GM18517 (cell line): ENCODE results near the gene SMARCC1.
"Not testable (repeated sequence)": the region's sequence is repeated elsewhere in the genome, so short reads cannot be mapped to it uniquely, and the experiment has no call there.

ENCODE experiments used
- ATAC-seq: cut with Tn5 transposase; IDR thresholded peaks from one replicate; pipeline ENCODE4 v1.9.1; 2021; ENCODE audit warnings: mild to moderate bottlenecking, moderate library complexity; ENCODE audit not compliant: unreplicated experiment

Gene SMARCC1

DNA sequence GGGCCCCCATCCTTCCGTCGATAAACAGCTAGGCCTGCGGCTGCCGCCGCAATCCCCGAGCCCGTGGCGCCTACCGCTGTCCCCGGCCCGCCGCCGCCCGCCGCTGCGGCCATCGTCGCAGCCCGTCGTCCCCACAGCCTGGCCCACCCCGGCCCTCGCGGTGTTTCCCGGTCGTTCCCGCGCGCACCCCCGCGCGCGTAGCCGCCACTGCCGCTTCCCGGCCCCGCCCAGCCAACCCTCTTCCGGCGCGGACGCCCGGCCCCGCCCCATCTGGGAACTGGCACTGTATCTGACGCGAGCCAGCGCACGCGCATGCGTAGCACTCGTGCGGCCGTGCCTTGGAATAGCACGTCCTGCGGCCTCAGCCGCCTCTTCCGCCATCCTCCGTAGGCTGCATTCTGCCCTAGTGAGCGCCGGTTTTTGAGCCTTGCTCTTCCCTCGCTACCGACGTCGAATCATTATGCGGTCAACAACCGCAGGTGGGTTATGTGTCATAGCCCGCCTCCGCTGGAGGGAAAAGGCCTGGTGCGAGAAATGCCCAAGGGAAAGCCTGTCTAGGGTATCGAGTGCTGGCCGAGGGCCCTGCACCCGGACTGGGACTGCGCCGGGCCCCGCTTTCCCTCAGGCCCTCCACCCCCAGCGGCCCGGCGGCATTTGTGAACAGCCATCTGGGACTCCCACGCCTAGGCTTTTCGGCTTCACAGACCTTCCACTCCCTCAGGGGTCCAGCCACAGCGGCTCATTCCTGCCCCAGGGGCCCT is at the start of gene SMARCC1:
Gene SMARCC1 (minus strand): TSS at position 209 of the 761 bp plus-strand sequence. CDS start 96 bp downstream, at position 113.
- peak; percentile 76 for ATAC-seq

DNA sequence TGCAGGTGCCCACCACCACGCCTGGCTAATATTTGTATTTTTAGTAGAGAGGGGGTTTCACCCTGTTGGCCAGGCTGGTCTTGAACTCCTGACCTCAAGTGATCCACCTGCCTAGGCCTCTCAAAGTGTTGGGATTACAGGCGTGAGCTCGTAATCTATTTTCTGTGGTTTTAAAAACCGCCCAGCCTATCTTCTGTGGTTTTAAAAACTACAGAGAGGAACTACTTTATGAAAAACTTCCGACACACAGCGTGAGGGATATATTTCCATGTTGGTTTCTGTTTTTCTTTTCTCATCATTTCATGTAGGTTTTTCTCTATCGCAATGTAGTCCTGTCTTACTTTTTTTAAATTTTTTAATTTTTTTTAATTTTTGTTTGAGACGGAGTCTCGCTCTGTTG is 47.8 kb upstream of the SMARCC1 start:
- not testable (repeated sequence) for ATAC-seq

DNA sequence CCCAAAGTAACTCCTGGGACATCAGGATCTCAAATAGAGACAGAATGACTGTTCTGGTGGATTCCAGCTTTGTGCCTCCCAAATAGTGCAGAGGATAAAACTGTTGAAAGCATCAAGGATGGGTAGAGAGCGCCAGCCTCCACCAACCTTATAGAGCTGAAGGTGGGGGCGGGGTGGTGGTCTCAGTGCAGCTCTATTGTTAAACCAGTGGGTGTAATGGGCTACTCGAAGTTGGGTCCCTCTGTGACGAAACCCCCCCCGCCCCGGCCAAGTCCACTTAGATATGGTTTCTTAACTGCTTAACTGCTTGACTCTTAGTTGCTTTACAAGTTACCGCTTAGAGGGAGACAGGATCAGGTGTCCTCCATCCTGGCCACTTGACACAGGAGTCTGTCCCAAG is 43.9 kb upstream of the SMARCC1 start:
- no peak for ATAC-seq

DNA sequence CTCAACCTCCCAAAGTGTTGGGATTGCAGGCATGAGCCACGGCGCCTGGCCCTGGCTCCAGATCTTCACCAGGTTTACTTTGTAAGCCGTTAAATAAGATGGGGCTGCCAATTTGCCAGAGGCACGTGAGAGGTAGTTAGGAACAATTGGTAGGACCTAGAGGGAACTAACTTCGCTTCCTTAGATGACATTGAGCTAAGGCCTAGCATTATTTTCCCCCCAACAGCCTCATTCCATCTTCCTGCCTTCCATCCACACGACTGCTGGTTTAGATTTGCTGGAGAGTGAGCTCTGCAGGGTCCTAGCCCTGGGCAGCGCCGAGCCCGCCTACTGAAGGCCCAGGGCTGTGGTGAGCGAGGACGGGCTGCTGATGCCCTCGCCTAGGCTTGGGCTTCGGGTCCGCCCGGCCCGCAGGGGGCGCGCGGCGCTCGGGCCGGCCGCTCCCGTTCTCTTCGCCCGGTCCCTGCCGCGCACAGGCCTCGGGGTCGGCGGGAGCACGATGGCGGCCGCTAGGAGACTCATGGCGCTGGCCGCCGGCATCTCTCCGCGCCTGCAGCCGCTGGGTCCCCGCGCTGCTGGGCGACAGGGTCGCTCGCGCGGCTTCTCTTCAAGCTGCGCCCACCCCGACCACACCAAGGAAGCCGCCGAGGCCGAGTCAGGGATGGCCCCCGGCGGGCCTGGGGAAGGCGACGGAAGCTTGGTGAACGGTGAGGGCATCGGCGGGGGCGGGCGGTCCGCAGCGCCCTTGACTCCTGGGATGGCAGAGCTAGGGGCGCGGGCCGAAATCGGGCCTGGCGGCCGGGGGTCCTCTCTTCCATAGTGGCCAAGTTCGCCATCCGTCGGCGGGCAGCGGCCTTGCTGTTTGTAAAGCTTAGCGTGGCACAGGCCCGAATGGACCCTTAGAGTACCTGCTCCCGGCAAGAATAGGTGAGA is 43.1 kb upstream of the SMARCC1 start:
- ATAC-seq: peak; percentile 79

DNA sequence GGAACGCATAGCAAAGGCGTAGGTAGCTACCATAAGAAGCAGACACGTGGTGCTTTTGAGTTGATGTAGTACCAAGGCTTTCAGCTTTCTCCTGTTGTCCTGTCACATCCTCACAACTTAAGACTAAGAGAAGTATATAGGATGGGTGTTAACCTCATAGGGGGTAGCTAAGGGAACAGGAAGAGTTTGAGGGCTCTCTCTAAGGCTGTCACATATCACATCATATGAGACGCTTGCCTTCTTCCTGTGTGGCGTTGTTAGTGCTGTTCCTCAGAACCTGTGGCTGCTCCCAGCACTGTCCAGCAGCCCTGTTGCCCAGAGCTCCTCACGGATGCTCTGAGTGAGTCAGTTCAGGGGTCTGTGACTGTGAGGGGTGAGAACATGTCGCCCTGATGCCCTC is 35.9 kb upstream of the SMARCC1 start:
- ATAC-seq: no peak

DNA sequence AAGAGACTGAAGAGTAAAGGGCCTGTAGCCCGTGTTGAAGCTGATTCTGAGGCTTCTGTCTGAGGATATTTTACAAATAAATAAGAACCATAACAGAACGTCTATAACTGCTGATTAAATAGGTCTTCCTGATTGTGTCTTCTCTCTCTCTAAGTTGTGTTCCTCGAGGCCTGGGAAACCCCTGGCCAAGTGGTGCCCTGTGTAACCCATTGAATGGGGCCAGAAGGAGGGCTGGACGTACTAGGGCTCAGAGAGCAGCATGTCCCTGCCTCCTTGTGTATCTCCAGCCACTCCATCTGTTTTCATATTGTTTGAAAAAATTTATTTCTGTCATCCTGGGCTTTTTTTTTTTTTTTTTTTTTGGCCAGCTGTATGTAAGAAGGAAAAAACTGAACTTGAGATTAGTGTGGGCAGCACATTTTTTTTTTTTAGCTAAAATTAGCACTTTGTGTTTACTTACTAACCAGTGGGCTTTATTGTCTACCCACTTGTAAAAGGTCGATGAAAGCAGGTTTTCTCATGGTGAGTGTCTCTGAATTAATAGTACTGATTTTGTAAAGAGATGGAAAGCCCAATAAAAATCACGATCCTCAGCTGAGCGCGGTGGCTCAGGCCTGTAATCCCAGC is 32.0 kb upstream of the SMARCC1 start:
- ATAC-seq: no peak

DNA sequence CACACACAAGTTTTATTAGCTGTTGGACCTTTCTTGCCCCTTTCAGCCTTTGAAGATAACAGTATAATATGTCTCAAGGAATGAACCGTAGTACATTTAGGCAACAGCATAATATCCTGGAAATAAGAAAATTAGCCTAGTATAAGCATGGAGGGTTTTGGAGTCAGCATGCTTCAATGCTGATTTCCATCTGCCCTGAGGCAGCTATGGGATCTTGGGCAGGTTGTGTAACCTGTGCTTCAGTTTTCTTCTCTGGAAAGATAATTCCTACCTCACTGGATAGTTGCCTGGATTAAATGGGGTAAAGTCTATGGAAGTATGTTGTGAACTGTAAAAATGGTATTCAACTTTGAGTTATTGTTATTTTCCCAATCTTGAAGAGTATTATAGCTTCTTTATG is 22.9 kb upstream of the SMARCC1 start:
- no peak for ATAC-seq

DNA sequence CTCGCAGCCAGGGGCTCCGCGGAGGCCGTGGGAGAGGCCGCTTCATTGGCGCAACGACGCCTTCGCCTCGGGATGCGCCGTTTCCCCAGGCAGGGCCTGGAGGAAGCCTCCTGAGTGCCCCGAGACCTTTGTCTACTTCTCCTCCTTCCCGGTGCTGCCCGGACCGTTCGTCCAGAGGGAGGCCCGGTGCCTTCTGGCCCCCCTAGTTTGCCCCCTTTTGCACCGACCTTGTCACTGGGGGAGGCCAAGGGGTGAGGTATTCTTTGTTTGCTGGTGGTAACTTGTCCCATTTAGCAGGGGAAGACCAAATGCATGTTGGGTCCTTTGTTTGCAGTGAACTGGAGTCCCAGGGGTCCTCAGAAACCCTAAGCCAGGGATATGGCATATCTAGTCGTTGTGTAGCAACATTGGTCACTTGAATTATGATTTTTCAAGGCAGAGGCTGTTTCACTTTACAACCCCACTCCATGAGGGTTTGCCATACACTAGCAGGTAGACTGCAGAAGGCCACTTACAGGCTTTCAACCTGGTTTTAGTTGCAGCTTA is 21.9 kb upstream of the SMARCC1 start:
- no peak for ATAC-seq

DNA sequence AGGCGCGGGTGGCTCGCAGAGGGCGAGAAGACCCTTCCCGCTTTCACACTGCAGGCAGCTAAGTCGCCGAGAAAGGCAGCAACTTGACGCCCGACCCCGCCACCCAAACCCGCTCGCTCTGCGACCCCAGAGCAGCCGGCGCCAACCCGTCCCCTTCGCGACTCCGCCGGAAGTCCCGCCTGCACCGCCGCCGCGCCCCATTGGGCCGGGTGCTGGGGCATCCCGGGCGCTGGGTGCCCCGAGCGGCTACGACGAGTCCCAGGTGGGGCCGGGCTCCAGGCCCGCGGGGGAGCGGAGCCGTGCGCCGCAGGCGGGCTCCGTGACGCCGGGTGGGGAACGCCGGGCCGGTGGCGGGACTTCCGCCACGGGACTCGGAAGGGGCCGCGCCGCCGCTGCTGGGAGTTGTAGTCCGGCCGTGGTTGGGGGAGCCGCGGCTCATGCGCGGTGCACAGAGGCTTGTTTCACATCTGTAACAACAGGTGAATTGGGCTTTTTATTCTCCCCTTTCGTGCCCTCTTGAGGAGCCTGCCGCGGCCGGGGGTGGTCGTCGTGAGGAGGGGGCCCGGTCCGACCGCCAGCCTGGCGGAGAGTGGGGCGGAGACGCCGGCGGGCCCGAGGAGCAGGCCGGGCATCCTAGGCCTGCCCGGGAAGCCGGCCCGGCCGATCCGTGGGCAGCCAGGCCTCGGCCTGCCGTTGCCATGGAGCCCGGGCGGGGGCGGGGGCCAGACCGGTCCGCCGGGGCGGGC is 21.2 kb upstream of the SMARCC1 start, which contains the start of gene DHX30:
Gene DHX30 (plus strand): TSS at position 405 of the 746 bp plus-strand sequence. CDS start 7,546 bp downstream, outside the sequence.
- peak; percentile 84 for ATAC-seq

DNA sequence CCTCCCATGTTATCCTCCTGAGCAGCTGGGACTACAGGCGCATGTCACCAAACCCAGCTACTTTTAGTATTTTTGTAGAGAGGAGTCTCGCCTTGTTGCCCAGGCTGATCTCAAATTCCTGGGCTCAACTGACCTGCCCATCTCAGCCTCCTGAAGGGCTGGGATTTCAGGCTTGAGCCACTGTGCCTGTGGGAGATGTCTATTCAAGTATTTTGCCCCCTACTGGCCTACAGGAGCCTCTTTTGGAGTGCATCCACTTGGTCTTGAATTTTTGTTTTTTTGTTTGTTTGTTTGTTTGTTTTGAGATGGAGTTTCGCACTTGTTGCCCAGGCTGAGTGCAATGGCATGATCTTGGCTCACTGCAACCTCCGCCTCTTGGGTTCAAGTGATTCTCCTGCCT is 18.0 kb upstream of the SMARCC1 start:
- no peak for ATAC-seq

DNA sequence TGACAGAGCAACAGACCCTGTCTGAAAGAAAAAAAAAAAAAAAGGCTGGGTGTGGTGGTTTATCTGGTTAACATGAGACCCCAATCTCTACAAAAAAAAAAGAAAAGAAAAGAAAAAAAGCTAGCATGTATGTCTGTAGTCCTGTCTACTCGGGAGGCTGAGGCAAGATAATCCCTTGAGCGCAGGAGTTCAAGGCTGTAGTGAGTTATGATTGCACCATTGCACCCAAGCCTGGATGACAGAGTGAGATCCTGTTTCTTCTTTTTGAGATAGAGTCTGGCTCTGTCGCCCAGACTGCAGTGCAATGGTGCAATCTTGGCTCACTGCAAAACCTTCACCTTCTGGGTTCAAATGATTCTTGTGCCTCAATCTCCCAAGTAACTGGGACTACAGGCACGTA is 12.9 kb upstream of the SMARCC1 start:
- no peak for ATAC-seq

DNA sequence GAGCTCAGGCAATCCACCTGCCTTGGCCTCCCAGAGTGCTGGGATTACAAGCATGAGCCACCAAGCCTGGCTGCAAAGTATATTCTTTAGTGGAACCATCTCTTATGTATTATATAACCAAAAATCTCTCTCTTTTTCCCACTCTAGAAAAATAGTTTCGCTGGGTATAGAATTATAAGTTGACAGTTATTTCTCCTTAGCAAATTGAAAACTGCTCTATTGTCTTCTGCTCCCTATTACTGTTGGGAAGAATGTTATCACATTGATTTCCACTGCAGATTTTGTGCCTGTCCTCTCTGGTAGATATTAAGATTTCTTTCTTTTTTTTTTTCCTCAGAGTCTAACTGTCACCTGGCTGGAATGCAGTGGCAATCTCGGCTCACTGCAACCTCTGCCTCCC is 11.0 kb upstream of the SMARCC1 start:
- ATAC-seq: no peak

DNA sequence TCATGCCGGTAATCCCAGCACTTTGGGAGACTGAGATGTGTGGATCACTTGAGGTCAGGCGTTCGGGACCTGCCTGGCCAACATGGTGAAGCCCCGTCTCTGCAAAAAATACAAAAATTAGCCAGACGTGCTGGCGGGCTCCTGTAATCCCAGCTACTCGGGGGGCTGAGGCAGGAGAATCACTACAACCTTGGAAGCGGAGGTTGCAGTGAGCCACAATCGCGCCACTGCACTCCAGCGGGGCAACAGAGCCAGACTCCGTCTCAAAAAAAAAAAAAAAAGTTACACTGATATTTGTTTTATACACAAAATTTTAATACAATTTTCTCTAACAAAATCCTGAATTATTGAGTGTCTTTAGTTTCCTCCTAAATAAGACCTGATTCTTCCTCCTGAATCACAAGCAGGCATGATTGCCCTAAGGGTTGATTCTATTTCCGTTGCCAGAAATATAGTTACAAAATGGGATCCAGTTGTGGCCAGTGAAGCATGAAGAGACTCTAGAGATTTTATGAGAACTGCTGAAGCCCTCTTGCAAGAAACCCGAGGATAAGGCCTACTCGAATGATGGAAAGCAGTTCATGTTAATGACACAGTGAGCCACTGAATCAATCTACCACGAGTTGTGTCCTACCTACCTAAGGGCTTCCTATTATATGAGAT is 9.6 kb upstream of the SMARCC1 start:
- no peak for ATAC-seq

DNA sequence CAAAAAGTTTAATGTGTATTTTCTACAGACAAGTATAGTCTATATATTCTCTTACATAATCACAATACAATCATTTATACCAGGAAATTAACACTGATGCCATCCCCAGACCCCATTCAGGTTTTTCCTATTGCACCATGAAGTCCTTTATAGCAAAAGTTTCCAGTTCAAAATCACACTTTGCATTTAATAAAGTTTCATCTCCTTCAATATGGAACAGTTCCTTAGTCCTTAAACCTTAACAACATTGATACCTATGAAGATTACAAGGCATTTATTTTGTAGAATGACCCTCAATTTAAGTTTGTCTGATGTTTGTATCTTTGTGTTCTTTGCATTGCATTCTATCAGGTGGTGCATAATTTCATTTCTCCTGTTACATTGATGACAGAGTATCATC is 2.0 kb upstream of the SMARCC1 start:
- no peak for ATAC-seq

DNA sequence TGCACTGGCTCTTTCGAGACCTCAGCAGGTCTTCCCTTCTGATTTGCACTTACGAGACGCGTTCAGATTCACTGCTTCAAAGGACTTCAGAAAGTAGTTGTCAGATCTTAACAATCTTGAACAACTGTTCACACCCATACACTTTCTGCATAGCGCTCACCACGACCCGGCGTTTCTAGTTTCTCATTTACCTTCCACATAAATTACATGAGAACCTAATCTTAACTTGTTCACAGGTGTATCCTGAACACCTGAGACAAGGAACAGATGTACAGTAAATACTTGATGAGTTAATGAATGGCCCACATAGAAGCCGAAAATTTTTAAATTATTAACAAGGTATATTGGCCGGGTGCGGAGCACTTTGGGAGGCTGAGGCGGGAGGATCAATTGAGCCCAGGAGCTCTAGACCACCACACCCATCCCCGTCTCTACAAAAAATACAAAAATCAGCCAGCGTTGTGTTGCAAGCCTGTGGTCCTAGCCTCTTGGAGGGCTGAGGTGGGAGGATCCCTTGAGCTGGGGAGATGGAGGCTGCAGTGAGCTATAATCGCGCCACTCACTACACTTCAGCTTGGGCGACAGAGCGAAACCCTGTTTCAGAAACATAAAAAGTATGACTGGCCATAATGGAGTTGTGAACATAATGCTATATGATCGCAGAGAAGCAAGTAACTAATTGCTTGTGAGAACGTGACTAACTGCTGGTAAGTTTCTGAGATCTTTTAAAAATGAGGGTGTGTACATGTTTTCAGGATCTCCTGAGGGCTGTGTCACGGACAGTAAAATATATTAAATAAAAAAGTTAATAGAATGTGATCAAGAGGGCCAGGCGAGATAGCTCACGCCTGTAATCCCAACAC is 984 bp upstream of the SMARCC1 start:
- no peak for ATAC-seq

DNA sequence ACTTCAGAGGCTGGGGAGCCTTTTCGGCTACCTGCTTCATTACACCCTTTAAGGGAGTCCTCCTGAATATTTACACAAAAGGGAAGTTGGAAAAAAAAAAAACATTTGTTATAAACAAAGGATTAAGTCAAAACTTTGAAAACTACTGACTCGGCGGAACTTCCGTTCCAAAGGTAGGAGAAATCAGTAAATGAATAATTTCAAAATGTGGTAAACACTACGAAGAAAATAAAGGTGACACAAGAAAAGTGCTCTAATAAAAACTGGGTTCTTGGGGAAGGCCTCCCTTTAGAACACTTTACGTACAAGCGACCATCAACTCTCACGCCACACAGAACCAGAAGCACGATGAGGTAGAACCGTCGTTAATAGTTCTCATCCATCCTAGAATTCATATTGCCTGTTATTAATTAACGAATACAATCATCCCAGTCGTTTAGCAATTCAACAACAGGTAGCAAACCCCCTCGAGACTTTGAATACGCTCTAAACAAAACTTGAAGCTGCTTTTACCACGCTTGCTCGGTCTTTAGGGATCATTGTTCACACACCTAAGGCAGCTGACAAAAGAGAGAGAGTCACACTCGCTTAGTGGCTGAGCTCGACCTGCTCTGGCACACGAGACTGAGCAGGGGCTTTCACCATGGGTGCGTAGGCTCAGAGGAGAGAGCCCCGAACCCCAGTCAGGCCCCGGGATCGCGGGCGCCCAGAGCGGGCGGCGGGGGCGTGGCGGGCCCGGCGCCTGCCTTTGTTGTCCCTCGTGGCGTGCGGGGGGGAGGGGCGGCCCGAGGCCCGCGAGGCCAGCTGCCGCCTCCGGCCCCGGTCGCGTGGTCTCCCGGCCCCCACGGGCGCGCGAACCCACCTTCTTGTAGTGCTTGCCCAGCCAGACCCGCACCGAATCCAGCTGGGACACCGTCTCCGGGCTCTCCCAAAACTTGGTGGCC is 680 bp downstream of the SMARCC1 start:
- peak; percentile 21 for ATAC-seq

DNA sequence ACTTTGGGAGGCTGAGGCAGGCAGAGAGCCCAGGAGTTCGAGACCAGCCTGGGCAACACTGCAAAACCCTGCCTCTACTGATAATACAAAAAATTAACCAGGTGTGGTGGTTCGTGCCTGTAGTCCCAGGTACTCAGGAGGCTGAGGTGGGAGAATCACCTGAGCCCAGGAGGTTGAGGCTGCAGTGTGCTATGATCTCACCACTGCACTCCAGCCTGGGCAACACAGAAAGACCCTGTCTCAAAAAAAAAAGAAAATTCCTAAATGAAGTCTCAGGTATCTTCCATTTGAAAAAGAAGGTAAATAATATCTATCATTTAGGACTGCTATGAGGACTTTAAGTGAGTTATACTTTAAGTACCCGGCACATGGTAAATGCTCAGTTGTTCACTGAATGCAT is 2.9 kb downstream of the SMARCC1 start:
- no peak for ATAC-seq

DNA sequence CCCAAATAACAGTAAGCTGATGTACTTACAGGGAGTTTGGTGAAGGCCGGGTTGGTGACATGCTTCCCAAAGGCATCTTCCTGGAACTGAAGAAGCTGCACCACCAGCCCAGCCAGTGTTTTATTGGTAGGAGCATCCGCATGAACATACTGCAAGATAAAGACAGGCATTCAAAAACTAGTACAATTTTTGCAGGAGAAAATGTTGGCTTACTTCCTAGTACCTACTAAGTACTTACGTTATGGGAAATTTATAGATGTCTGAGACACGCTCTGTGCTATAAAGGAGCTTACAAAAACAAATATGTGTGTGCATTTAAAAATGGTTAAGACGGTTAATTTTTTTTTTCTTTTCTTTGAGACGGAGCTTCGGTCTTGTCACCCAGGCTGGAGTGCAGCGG is 8.9 kb downstream of the SMARCC1 start:
- no peak for ATAC-seq
